ENCODE data around the gene LCLAT1. TPM values are rescaled to one million over a fixed set of nuclear protein-coding genes. Genes with fewer than 3 reads are reported as not detected.

The LCLAT1 gene
- polyA plus RNA-seq, 1 of the 3 experiments (the other 2 are of a cell fraction): 6.9 TPM

DNA sequence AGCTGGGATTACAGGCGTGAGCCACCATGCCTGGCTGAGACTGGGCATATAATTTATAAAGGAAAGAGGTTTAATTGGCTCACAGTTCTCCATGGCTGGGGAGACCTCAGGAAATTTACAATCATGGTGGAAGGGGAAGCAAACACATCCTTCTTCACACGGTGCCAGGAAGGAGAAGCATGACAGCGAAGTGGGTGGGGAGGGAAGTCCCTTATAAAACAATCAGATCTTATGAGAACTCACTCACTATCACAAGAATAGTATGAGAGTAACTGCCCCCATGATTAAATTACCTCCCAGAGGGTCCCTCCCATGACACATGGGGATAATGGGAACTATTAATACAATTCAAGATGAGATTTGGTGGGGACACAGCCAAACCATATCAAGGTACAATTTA lies 7.8 kb upstream of the LCLAT1 start:
- Histone ChIP-seq H3K9me3 (no peaks in the 10 kb centered on the region), H2AFZ (ENCODE audit: low read depth) (no peak overlapping the region), H3K27ac (ENCODE audit: low read depth in 2 of 2, low read length in 1 of 2) (no peak overlapping the region), H3K79me2 (ENCODE audit: insufficient read depth) (no peaks in the 10 kb centered on the region), H3K4me3 (ENCODE audit: low read depth in 2 of 2, low read length in 1 of 2) (no peak overlapping the region), H3K36me3 (replicated peaks in 1 of 2; ENCODE audit: control insufficient read depth in 1 of 2, insufficient read depth in 2 of 2, low read length in 1 of 2) (no peaks in the 10 kb centered on the region), H3K27me3 (ENCODE audit: insufficient read depth) (no peaks in the 10 kb centered on the region), H4K20me1 (ENCODE audit: insufficient read depth) (no peaks in the 10 kb centered on the region), H3K9me2 (no peaks in the 10 kb centered on the region), H3F3A (replicated peaks; ENCODE audit: insufficient read depth) (no peaks in the 10 kb centered on the region), H3K9ac (no peak overlapping the region), H3K4me1 (ENCODE audit: control insufficient read depth in 1 of 2, insufficient read depth in 2 of 2, low read depth in 1 of 2, low read length in 1 of 2) (no peaks in the 10 kb centered on the region), H3K4me2 (no peak overlapping the region)
- POLR2A ChIA-PET: no interaction called here
- CTCF ChIA-PET: interaction anchor here (0.7 kb wide), 1 partner anchor 714 kb away, joined by 3 read pairs; no protein-coding TSS in a partner anchor
- no peak for TF ChIP-seq TEAD4 (IDR thresholded peaks at IDR 0.05; ENCODE audit: borderline replicate concordance, insufficient read depth)
- TF ChIP-seq ZBTB33 (IDR thresholded peaks at IDR 0.05; ENCODE audit: borderline replicate concordance, low read depth): no peak
- TF ChIP-seq GATA2 (CRISPR knock-in tag; IDR thresholded peaks at IDR 0.05): no peak
- TF ChIP-seq TAF1 (IDR thresholded peaks at IDR 0.05; ENCODE audit: borderline replicate concordance, low read depth, low read length): no peak
- no peak for TF ChIP-seq FOXM1 (IDR thresholded peaks at IDR 0.05; ENCODE audit: low read depth)
- TF ChIP-seq RFX5 (IDR thresholded peaks at IDR 0.05; ENCODE audit: low read length): no peak
- TF ChIP-seq NFIC (IDR thresholded peaks at IDR 0.05; ENCODE audit: borderline replicate concordance): no peak
- TF ChIP-seq NRF1 (IDR thresholded peaks at IDR 0.05; ENCODE audit: low read depth, low read length): no peak
- TF ChIP-seq EZH2phosphoT487 (IDR thresholded peaks at IDR 0.05; ENCODE audit: borderline replicate concordance, low read depth): no peak
- 92% methylated on average over 3 of the region's 3 CpGs for WGBS (ENCODE audit: low lambda C conversion rate)
- no peak for DNase-seq

DNA sequence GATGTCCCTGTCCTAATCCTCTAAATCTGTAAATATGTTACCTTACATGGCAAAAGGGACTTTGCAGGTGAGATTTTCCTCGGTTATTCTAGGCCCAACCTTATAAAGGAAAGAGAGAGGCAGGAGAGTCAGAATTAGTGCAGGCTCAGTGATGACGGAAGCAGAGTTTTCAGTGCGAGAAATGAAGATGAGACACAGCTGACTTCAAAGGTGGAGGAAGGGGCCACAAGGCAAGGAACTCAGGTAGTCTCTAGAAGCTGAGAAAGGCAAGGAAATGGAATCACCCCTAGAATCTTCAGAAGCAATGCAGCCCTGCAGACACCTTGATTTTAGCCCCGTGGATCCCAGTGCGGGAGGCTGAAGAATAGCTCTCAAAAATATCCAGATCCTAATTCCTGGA lies 7.2 kb upstream of the LCLAT1 start:
- H3K27ac ChIP-seq (ENCODE audit: low read depth in 2 of 2, low read length in 1 of 2): no peak overlapping the region
- POLR2A ChIA-PET: no interaction called here
- no peaks in the 10 kb centered on the region for H3K4me1 ChIP-seq (ENCODE audit: control insufficient read depth in 1 of 2, insufficient read depth in 2 of 2, low read depth in 1 of 2, low read length in 1 of 2)
- 85% methylated on average over 5 of the region's 5 CpGs for WGBS (ENCODE audit: low lambda C conversion rate)
- no peaks in the 10 kb centered on the region for H3K36me3 ChIP-seq (replicated peaks in 1 of 2; ENCODE audit: control insufficient read depth in 1 of 2, insufficient read depth in 2 of 2, low read length in 1 of 2)
- H3K9me2 ChIP-seq: no peaks in the 10 kb centered on the region
- no peaks in the 10 kb centered on the region for H3K27me3 ChIP-seq (ENCODE audit: insufficient read depth)
- CTCF ChIA-PET: no interaction called here
- H3K9me3 ChIP-seq: no peaks in the 10 kb centered on the region
- no peak for TF ChIP-seq RAD21 (IDR thresholded peaks at IDR 0.05; ENCODE audit: low read length)
- no peak for TF ChIP-seq RFX5 (IDR thresholded peaks at IDR 0.05; ENCODE audit: low read length)
- no peak for TF ChIP-seq SMC3 (IDR thresholded peaks at IDR 0.05; ENCODE audit: low read depth, low read length)
- TF ChIP-seq GATA2 (CRISPR knock-in tag; IDR thresholded peaks at IDR 0.05): no peak
- no peak for TF ChIP-seq FOSL2 (IDR thresholded peaks at IDR 0.05; ENCODE audit: borderline replicate concordance, low read depth)
- TF ChIP-seq IRF3 (IDR thresholded peaks at IDR 0.05; ENCODE audit: low read depth, low read length): no peak
- TF ChIP-seq, protein P1, sequence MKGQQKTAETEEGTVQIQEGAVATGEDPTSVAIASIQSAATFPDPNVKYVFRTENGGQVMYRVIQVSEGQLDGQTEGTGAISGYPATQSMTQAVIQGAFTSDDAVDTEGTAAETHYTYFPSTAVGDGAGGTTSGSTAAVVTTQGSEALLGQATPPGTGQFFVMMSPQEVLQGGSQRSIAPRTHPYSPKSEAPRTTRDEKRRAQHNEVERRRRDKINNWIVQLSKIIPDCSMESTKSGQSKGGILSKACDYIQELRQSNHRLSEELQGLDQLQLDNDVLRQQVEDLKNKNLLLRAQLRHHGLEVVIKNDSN (IDR thresholded peaks at IDR 0.05; ENCODE audit: borderline replicate concordance, low read depth): no peak
- no peak for TF ChIP-seq ELF1 (IDR thresholded peaks at IDR 0.05)
- TF ChIP-seq SIN3A (IDR thresholded peaks at IDR 0.05; ENCODE audit: borderline replicate concordance, low read depth, low read length): no peak
- no peak for TF ChIP-seq REST (IDR thresholded peaks at IDR 0.05; ENCODE audit: low read depth, low read length)
- TF ChIP-seq, protein P2, sequence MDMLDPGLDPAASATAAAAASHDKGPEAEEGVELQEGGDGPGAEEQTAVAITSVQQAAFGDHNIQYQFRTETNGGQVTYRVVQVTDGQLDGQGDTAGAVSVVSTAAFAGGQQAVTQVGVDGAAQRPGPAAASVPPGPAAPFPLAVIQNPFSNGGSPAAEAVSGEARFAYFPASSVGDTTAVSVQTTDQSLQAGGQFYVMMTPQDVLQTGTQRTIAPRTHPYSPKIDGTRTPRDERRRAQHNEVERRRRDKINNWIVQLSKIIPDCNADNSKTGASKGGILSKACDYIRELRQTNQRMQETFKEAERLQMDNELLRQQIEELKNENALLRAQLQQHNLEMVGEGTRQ (IDR thresholded peaks at IDR 0.05; ENCODE audit: borderline replicate concordance, low read depth, low read length): no peak
- TF ChIP-seq TAF1 (IDR thresholded peaks at IDR 0.05; ENCODE audit: borderline replicate concordance, low read depth, low read length): no peak
- no peak for DNase-seq
- H4K20me1 ChIP-seq (ENCODE audit: insufficient read depth): no peaks in the 10 kb centered on the region
- no peaks in the 10 kb centered on the region for H3K79me2 ChIP-seq (ENCODE audit: insufficient read depth)
- H2AFZ ChIP-seq (ENCODE audit: low read depth): no peak overlapping the region
- H3F3A ChIP-seq (replicated peaks; ENCODE audit: insufficient read depth): no peaks in the 10 kb centered on the region
- H3K4me3 ChIP-seq (ENCODE audit: low read depth in 2 of 2, low read length in 1 of 2): no peak overlapping the region
- no peak overlapping the region for H3K9ac ChIP-seq
- H3K4me2 ChIP-seq: no peak overlapping the region
